SK-N-MC (cell line): ENCODE results near the gene CXorf66.

Source experiments
- EZH2 ChIP-seq: fragments of 200-600 bp; sonication (generic); IDR thresholded peaks from one replicate; pipeline ENCODE4 v1.6.1; 2017; ENCODE audit warnings: antibody characterized with exemption
- FOXP2 ChIP-seq: optimal IDR thresholded peaks from 2 replicates; pipeline ENCODE3; 2011; ENCODE audit warnings: mild to moderate bottlenecking, moderate library complexity; ENCODE audit not compliant: insufficient read depth; ENCODE audit errors: extremely low read length, control extremely low read depth
- POLR2AphosphoS5 ChIP-seq: IDR thresholded peaks from 2 replicates; pipeline ENCODE4 v1.6.1; 2012; ENCODE audit warnings: mild to moderate bottlenecking, low read depth, low read length, borderline replicate concordance

- TF ChIP-seq POLR2AphosphoS5: no peak
- no peak for TF ChIP-seq EZH2
- no peak for TF ChIP-seq FOXP2
Measured at GRCh38 chrX:139936259-139936658, 29.1 kb downstream of the CXorf66 start.
